SK-N-SH (cell line): ENCODE measurements around the gene TMEM63B. TPM values are rescaled to one million over a fixed set of nuclear protein-coding genes. Genes with fewer than 3 reads are reported as not detected.

Experiments used
- CTCF ChIA-PET: fragments of 300-600, 350-600 bp; formaldehyde crosslinking; extraction: SDS; loops from one replicate; lab custom pipeline; 2021; lab: Yijun Ruan, JAX
- POLR2A ChIA-PET: fragments of 350-600 bp; sonication (Branson Sonifier 250); formaldehyde crosslinking; extraction: SDS; loops from one replicate; lab custom pipeline; 2020; ENCODE audit warnings: antibody characterized with exemption, inconsistent platforms; lab: Yijun Ruan, JAX
- DNase-seq: peaks from one replicate; pipeline ENCODE4 v3.0.0; 2012
- H2AFZ ChIP-seq: fragments of 200-600 bp; sonication (generic); 2 replicates; pipeline ENCODE4 v1.8.1; 2016; ENCODE audit warnings: antibody characterized with exemption, mild to moderate bottlenecking, low read depth
- H3F3A ChIP-seq: fragments of 200-600 bp; sonication (generic); replicated peaks from 2 replicates; pipeline ENCODE3; 2016; ENCODE audit warnings: antibody characterized with exemption, mild to moderate bottlenecking; ENCODE audit not compliant: insufficient read depth
- H3K27ac ChIP-seq, 2 experiments: fragments of 200-500 bp in 1 of 2; fragments of 200-600 bp in 1 of 2; sonication (Bioruptor generic) in 1 of 2; sonication (generic), shearing (Covaris generic) in 1 of 2; 2 replicates each; pipeline versions ENCODE4 v1.5.1 to v1.6.1; 2014 to 2016; ENCODE audit warnings: low read depth in 2 of 2, inconsistent platforms in 1 of 2, low read length in 1 of 2, mild to moderate bottlenecking in 1 of 2, mixed read lengths in 1 of 2
- H3K27me3 ChIP-seq: fragments of 200-600 bp; sonication (generic), shearing (Covaris generic); 2 replicates; pipeline ENCODE4 v1.6.1; 2016; ENCODE audit warnings: mixed run types; ENCODE audit not compliant: insufficient read depth
- H3K36me3 ChIP-seq, 2 experiments: fragments of 200-500 bp in 1 of 2; fragments of 200-600 bp in 1 of 2; sonication (Bioruptor generic) in 1 of 2; sonication (generic) in 1 of 2; replicated peaks in 1 of 2; 2 replicates each; pipeline versions ENCODE3 to v1.5.1; 2014 to 2016; ENCODE audit warnings: low read length in 1 of 2, mild to moderate bottlenecking in 1 of 2; ENCODE audit not compliant: insufficient read depth in 2 of 2, control insufficient read depth in 1 of 2
- H3K4me1 ChIP-seq, 2 experiments: fragments of 200-500 bp in 1 of 2; fragments of 200-600 bp in 1 of 2; sonication (Bioruptor generic) in 1 of 2; sonication (generic), shearing (Covaris generic) in 1 of 2; 2 replicates each; pipeline versions ENCODE4 v1.5.1 to v1.6.1; 2014 to 2016; ENCODE audit warnings: low read depth in 1 of 2, low read length in 1 of 2, mixed run types in 1 of 2; ENCODE audit not compliant: insufficient read depth in 2 of 2, control insufficient read depth in 1 of 2
- H3K4me2 ChIP-seq: fragments of 200-600 bp; sonication (generic), shearing (Covaris generic); 2 replicates; pipeline ENCODE4 v1.6.1; 2017; ENCODE audit warnings: mixed run types
- H3K4me3 ChIP-seq, 2 experiments: fragments of 200-500 bp in 1 of 2; fragments of 200-600 bp in 1 of 2; sonication (Bioruptor generic) in 1 of 2; sonication (generic), shearing (Covaris generic) in 1 of 2; 2 replicates each; pipeline versions ENCODE4 v1.5.1 to v1.8.1; 2014 to 2016; ENCODE audit warnings: low read depth in 2 of 2, inconsistent platforms in 1 of 2, low read length in 1 of 2, mild to moderate bottlenecking in 1 of 2, mixed read lengths in 1 of 2, moderate library complexity in 1 of 2
- H3K79me2 ChIP-seq: fragments of 200-600 bp; sonication (generic); 2 replicates; pipeline ENCODE4 v1.8.1; 2017; ENCODE audit warnings: mild to moderate bottlenecking; ENCODE audit not compliant: insufficient read depth
- H3K9ac ChIP-seq: fragments of 200-600 bp; sonication (generic); 2 replicates; pipeline ENCODE4 v1.6.1; 2017; ENCODE audit warnings: mixed run types
- H3K9me2 ChIP-seq: fragments of 200-600 bp; sonication (generic); 2 replicates; pipeline ENCODE4 v1.6.1; 2017; ENCODE audit warnings: mixed run types
- H3K9me3 ChIP-seq: fragments of 200-600 bp; sonication (generic); 2 replicates; pipeline ENCODE4 v1.6.1; 2017; ENCODE audit warnings: mixed run types, mild to moderate bottlenecking, moderate library complexity
- H4K20me1 ChIP-seq: fragments of 200-600 bp; sonication (generic); 2 replicates; pipeline ENCODE4 v1.6.1; 2017; ENCODE audit warnings: mild to moderate bottlenecking, mixed run types; ENCODE audit not compliant: insufficient read depth
- CHD2 ChIP-seq: fragments of 150-350 bp; IDR thresholded peaks from 2 replicates; pipeline ENCODE4 v1.6.1; 2018; ENCODE audit warnings: low read length; ENCODE audit not compliant: partially characterized antibody
- CTCF ChIP-seq: fragments of 200-600 bp; sonication (generic); IDR thresholded peaks from 2 replicates; pipeline ENCODE4 v1.6.1; 2017; ENCODE audit warnings: antibody characterized with exemption, mild to moderate bottlenecking, moderate library complexity
- ELF1 ChIP-seq: IDR thresholded peaks from 2 replicates; pipeline ENCODE4 v1.4.0; 2012
- FOXJ3 ChIP-seq: sonication (generic); formaldehyde crosslinking; IDR thresholded peaks from 2 replicates; pipeline ENCODE4 v1.5.1; 2020; ENCODE audit warnings: mild to moderate bottlenecking, missing genetic modification reagents
- JUND ChIP-seq: IDR thresholded peaks from 2 replicates; pipeline ENCODE4 v1.4.0; 2012
- MEF2A ChIP-seq: IDR thresholded peaks from 2 replicates; pipeline ENCODE4 v1.4.0; 2012; ENCODE audit warnings: low read depth, borderline replicate concordance
- RAD21 ChIP-seq: IDR thresholded peaks from 2 replicates; pipeline ENCODE4 v1.6.1; 2012; ENCODE audit warnings: mild to moderate bottlenecking, low read length
- RCOR1 ChIP-seq: fragments of 150-350 bp; IDR thresholded peaks from 2 replicates; pipeline ENCODE4 v1.6.1; 2017; ENCODE audit warnings: antibody characterized with exemption, low read length
- RXRA ChIP-seq: IDR thresholded peaks from 2 replicates; pipeline ENCODE4 v1.4.0; 2012; ENCODE audit warnings: low read depth, mild to moderate bottlenecking, borderline replicate concordance
- SMC3 ChIP-seq: IDR thresholded peaks from 2 replicates; pipeline ENCODE4 v1.6.1; 2012; ENCODE audit warnings: low read depth, low read length, improper control_type of control experiment
- TEAD4 ChIP-seq: IDR thresholded peaks from 2 replicates; pipeline ENCODE4 v1.4.0; 2012; ENCODE audit warnings: mild to moderate bottlenecking, borderline replicate concordance; ENCODE audit not compliant: insufficient read depth
- WGBS: methylation state at CpG from one replicate; pipeline ENCODE4 v1.1.6; 2017; ENCODE audit warnings: low lambda C conversion rate; 5-methylcytosine and 5-hydroxymethylcytosine counted together
- polyA plus RNA-seq, 3 experiments: library from polyadenylated mRNA; depleted of rRNA; stranded (reverse); fragments of >200 nt; gene quantifications; 2 replicates each; pipeline ENCODE4 v1.2.3, GENCODE V29; 2012

The TMEM63B gene
- polyA plus RNA-seq, 1 of the 3 experiments (the other 2 are of a cell fraction) = 52.7 TPM

- TF ChIP-seq ELF1 = no peak
- TF ChIP-seq CTCF = peak; percentile 81
- TF ChIP-seq RCOR1 = peak; percentile 14; the same call in 1 of the 2 replicates
- no peak for TF ChIP-seq FOXJ3 (CRISPR knock-in tag)
- no peak for TF ChIP-seq MEF2A
- TF ChIP-seq RAD21 = peak; percentile 99
- peak; percentile 96 for TF ChIP-seq SMC3
- TF ChIP-seq RXRA = no peak
- TF ChIP-seq CHD2 = peak; percentile 22
- Histone ChIP-seq H3K9me2 (no peaks in the 10 kb centered on the region), H4K20me1 (no peaks in the 10 kb centered on the region), H3K36me3 (no peaks in the 10 kb centered on the region), H3K4me1 (peaks cover 11 to 79% of the 10 kb centered on the region in 2 experiments; a peak in 3 of 4 replicates), H3K27me3 (no peaks in the 10 kb centered on the region), H3F3A (no peaks in the 10 kb centered on the region), H3K9ac (no peak overlapping the region), H3K9me3 (no peaks in the 10 kb centered on the region), H3K4me2 (no peak overlapping the region), H3K4me3 (no peak overlapping the region; a peak in 1 of 4 replicates), H3K27ac (peak overlapping the region in 1 of 2 experiments; percentile 64; a peak in 1 of 4 replicates), H2AFZ (no peak overlapping the region), H3K79me2 (no peaks in the 10 kb centered on the region)
- peak; percentile 75 for DNase-seq
- CTCF ChIA-PET = interaction anchor here (0.6 to 12.1 kb wide), 87 partner anchors 9 to 569 kb away, joined by 3 to 212 read pairs (median 4); partner anchors contain the start of genes LRRC73, MRPS18A, RSPH9 and VEGFA
- WGBS = 16% methylated on average over 8 of the region's 8 CpGs
- POLR2A ChIA-PET = interaction anchor here (0.5 to 3.6 kb wide), 10 partner anchors 22 to 504 kb away, joined by 3 to 23 read pairs (median 4); partner anchors contain the start of genes POLH, VEGFA and XPO5
These were observed 48.3 kb upstream of the TMEM63B start for GRCh38 chr6:44078827-44079671.

- no peaks in the 10 kb centered on the region for H3K9me3 ChIP-seq
- POLR2A ChIA-PET = interaction anchor here (0.6 to 3.6 kb wide), 9 partner anchors 22 to 602 kb away, joined by 3 to 23 read pairs (median 5); partner anchors contain the start of genes POLH, TJAP1, VEGFA and XPO5
- peaks cover 6 to 80% of the 10 kb centered on the region in 2 experiments; a peak in 2 of 4 replicates for H3K4me1 ChIP-seq
- no peak for DNase-seq
- H3K27me3 ChIP-seq = no peaks in the 10 kb centered on the region
- no peaks in the 10 kb centered on the region for H3K36me3 ChIP-seq
- H3K79me2 ChIP-seq = no peaks in the 10 kb centered on the region
- CTCF ChIA-PET = interaction anchor here (0.6 to 12.1 kb wide), 53 partner anchors 11 to 569 kb away, joined by 3 to 212 read pairs (median 5); partner anchors contain the start of genes LRRC73 and VEGFA
- no peaks in the 10 kb centered on the region for H4K20me1 ChIP-seq
- TF ChIP-seq TEAD4 (no peak), JUND (no peak)
- H3K4me3 ChIP-seq = no peak overlapping the region
- H3K4me2 ChIP-seq = no peak overlapping the region
- H3K9ac ChIP-seq = no peak overlapping the region
- no peaks in the 10 kb centered on the region for H3F3A ChIP-seq
- WGBS = 69% methylated on average over 3 of the region's 3 CpGs
- no peaks in the 10 kb centered on the region for H3K9me2 ChIP-seq
- H2AFZ ChIP-seq = no peak overlapping the region
- peak overlapping the region in 1 of 2 experiments; percentile 64; a peak in 1 of 4 replicates for H3K27ac ChIP-seq
These were observed 47.7 kb upstream of the TMEM63B start for GRCh38 chr6:44079672-44080071.
